DMS114 treated with DMSO at 0.1 percent for 48 hours (cell line): ENCODE results near the gene OSBPL10.

Source experiments
- DNase-seq: peaks from one replicate; lab custom pipeline; 2025; ENCODE audit not compliant: unreplicated experiment; lab: John Stamatoyannopoulos, UW

The OSBPL10 gene

DNA sequence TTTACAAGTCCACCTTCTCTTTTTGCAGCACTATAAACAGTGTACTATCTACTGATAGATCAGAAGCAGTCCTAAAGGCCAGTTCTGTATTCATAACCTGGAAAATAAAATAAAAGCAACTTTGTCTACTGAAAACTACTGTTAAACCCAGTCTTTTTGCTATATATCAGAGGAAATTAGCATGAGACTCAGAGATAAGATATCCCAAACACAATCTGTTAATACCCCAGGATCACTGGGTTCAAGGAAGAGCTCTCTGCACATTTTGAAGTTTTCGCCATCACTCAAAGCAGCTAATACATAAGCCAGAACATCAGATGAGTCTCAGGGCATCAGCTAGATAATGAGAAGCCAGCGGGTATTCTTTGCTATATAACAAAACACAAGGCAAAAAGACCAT lies 21.8 kb downstream of the OSBPL10 start:
- no peak for DNase-seq

DNA sequence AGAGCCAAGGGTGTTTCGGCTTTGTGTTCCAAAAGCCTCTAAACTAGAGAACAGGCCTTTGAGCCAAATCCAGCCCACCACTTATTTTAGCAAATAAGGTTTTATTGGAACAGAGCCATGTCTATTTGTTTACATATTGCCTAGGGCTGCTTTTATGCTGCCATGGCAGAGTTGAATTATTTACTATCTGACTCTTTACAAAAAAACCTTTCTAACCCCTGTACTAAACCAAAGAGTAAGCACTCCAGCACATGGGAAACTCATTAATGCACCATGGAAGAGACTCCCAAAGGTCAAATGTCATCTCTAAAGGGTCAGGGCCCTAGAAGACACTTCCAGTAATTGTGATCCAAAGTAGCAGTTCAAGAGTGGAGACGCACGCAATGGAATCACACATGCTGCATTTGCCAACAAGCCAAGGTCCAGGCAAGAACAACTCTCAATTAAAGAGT lies 22.3 kb downstream of the OSBPL10 start:
- DNase-seq = no peak

DNA sequence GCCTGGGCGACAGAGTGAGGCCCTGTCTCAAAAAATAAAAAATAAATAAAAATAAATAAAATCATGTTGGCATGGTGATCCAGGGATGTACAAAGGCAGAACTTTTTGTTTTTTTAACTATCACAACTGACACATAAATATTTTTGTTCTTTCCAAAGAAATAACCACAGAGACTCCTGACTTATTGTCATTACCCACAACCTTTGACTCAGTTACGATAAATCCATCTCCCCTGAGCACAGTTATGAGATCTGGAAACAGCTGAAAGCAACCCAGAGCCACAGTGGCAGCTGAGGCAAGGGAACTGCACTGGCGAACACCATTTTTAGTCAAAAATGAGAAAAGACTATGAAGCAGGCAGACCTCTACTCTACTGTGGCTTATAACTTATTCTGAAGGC lies 24.0 kb downstream of the OSBPL10 start:
- no peak for DNase-seq

DNA sequence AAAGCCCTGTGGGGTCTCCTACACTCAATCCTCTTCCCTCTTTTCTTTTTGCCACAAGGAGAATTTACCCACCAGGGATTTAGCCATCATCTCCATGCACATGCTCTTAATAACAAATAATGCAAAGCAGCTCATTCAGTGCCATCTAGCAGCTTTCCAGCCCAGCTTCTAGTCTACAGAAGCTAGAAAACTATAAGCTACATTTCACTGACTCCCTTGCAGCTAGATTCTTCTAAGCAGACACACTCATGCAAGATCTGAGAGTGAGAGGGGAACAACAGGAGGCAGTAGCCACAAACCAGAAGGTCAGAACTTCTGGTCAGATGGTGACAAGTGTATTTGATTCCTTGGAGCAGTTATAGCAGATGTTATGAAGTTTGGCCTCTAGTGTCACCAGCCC lies 25.5 kb downstream of the OSBPL10 start:
- DNase-seq = no peak

DNA sequence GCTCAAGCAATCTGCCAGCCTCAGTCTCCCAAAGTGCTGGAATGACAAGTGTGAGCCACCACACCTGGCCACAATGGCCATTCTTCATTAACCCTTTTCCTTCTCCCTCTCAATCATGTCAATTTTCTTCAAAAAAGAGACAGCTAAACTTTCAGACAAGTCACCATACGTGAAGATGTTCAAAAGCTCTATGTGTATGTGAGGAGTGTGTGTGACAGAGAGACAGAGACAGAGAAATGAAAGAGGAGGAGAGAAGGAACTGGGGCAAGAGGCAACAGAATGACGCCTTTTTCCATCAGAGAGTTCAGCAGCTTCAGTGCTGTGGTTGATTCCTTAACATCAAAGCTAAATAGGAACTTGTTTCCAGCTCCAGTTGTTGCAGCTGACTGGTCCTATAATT lies 27.4 kb downstream of the OSBPL10 start:
- DNase-seq = no peak

DNA sequence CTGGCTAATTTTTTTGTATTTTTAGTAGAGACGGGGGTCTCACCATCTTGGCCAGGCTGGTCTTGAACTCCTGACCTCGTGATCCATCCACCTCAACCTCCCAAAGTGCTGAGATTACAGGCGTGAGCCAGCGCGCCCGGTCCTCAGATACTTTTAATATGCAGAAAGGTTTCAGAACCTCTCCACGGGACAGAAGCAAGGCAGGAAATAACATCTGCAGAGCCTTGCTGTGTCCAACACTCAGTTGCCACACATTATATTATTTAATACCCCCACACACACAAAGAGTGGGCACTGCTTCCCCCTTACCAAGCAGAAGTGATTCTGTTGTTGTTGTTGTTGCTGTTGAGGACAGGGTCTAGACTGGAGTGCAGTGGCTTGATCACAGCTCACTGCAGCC lies 28.0 kb downstream of the OSBPL10 start:
- no peak for DNase-seq

DNA sequence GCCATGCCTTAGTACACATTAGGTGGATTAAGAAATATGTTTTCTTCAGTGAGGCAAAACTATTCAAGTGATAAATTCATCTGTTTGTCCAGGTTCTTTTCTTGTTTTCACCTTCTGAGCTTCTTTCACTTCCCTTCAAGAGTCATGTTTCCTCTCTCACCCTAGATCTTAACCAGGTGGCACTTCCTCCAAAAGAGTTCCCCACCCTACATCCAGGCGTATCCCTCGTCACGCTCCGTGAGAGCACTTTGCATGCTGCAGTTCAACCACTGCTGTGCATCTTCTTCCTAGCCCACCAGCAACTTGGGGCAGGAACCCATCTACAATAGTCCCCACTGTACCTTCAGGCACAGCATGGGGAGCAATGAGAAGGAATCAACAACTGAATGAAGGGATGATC lies 28.9 kb downstream of the OSBPL10 start:
- no peak for DNase-seq

DNA sequence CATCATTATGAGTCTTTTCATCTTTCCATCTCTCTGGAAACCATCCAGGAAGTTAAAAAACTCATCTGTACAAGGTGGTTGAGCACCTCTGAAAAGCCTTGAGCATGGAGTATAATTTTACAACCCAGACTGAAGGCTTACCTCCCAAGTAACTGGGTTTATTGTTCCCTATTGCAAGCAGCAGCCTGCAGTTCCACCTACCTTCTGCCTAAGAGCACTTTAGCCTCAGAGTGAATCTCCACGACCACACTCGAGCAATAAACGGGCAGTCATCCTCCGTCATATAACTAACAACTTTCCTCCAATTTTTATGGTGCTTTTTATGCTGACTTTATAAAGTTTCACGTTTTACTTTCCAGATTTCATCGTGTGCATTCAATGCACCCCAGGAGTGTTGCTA lies 32.8 kb downstream of the OSBPL10 start:
- no peak for DNase-seq

DNA sequence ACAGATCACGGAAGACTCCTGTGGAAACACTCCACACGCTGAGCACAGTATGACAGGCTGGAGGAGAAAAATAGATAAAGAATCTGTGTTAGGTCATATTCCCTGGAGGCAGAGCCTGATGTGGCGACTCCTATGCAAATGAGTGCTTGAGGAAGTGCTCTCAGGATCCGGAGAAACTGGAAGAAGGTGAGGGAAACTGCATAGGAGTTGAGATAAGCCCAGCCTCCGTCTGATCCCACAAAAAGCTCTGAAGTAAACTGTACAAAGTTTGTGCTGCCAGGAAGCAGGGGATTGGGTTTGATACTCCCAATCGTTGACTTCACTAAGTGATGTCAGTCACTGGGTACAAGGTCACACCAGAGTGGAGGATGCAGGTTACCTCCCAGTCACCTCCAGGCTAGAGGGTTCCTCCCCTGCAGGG lies 33.4 kb downstream of the OSBPL10 start:
- DNase-seq = no peak

DNA sequence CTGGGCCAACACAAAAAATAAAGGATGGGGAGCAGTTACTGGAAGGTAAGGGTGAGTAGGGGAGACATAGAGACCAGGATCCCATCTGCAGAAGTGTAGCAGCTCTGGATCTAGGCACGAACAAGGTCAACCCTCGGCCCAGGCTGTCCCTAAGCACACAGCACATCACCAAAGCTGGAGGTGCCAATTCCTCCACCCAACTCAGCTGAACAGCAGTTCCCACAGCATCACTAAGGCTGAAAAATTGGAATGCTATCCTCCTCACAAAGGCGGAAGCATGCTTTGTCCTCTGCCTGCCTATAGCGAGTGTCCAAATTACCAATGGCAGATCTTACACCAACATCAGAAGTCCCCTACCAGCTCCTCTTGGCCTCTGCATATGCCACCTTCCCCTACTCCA lies 33.9 kb downstream of the OSBPL10 start:
- no peak for DNase-seq

DNA sequence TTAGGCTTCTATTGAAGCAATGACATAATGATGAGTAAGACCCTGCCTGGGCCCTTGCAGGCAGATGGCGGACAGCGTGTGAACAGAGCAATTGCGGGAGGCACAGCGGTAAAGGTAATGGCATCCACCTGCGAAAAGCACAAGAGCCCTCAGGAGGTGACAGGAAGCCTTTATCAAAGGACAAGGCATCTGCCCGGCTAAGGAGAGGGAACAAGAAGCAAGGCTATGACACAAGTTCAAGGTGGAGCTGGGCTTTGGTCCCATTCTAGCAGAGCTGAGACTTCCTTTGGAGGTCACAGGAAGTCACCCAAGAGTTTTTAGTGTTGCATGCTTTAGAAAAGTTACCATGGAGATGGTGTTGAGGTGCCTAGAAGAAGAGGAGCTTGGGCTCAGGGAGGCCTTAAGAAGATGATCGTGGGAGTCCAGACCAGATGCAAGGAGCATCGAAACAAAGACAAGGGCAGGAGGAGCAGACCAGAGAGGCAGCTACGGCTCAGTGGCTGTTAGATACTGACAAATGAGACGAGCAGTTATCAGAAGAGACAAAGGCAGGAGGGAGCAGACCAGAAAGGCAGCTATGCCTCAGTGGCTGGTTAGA lies 34.5 kb downstream of the OSBPL10 start:
- DNase-seq = no peak

DNA sequence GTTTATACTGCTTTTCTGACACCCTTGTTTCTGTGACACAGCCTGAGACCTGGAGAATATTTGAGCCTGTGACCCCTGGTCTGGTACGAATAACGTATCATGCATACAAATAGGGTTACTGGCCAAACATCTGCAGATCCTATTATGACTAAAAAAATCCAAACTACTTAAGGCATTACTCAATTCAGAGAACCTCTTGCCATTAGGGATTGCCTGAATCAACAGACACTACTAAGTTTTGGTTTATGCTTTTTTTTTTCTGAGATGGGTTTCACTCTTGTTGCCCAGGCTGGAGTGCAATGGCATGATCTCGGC lies 35.4 kb downstream of the OSBPL10 start:
- no peak for DNase-seq

DNA sequence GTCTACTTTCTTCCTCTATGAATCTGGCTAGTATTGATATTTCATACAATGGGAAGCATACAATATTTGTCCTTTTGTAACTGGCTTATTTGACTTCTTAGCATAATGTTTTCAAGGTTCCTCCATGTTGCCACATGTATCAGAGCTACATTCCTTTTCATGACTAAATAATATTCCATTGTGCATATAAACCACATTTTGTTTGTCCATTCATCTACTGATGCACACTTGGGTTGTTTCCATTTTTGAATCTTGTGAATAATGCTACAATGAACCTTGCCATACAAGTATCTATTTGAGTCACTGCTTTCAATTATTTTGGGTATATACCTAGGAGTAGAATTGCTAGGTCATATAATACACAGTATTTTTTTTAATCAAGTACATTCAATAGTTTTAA lies 38.0 kb downstream of the OSBPL10 start:
- no peak for DNase-seq

DNA sequence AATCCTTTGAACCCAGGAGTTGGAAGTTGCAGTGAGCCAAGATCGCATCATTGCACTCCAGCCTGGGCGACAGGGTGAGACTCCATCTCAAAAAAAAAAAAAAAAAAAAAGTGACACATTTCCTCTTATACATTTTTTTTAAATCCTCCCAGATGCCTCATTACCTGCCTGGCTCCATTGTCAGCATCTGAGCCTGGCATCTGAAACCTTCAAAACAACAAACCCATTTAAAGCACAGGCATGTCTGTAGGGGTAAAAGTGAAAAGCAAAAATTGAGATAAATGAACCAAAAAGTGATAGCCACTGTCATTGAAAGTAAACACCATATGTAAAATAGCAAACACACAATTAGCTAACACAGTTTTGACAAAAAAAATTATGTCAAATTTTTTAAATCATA lies 38.6 kb downstream of the OSBPL10 start:
- DNase-seq = no peak

DNA sequence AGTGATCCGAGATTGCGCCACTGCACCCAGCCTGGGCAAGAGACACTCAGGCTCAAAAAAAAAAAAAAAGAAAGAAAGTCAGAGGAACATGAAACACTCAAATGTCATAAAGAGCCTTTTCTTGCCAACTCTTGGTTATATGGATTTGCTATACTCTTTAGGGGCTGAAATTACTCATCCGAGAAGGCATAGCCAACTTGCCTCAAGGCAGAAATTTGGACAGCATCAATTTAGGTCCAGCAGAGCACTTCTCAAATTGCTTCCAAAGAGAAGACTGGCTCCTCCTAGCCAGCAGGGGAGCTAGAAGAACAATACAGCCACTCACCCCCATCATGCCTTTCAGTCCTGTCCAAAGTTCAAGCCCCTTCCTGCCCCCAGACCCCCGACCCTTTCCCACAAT lies 43.8 kb downstream of the OSBPL10 start:
- DNase-seq = no peak

DNA sequence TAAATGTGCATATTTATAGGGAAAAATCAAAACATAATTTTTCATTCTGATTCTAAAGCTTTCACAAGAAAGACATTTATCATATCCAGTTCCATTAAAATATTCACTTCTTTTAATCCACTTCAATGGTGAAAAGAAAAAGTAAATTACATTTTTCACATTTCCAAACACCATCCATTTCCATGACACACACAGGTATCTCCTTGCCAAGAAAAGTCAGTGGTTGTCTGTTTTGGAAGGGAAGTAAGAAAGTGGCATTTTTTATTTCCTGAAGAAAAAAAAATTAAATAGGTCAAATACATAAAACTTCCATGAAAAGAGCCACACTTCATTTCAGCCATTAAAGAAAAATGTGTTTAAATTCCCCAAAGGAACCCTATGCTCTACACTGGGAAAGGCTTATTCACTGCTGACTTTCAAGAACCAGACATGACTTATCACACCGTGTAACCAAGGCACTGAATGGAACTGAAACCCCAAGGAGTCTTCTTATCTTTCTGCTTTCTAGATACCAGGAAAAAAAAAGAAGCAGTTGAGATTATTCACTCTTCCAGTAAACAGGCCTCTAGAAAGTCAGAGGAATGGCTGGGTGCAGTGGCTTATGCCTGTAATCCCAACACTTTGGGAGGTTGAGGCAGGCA lies 44.5 kb downstream of the OSBPL10 start:
- DNase-seq = no peak

DNA sequence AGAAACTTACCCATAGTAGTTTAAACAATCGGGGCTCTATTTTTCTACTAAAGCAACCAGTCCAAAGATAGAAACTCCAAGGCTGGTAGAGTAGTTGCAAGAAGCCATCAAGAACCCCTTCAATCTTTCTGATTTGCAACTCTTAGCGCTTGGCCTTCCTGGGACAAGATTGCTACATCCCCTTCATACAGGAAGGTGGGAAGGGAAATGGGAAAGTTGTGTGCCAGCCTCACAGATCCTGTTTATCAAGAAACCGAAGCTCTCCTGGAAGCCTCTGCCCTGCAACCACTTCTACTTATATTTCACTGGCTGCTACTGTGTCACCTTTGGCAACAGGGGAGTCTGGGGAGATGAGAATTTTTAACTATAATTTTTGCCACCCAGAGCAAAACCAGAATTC lies 46.2 kb downstream of the OSBPL10 start:
- DNase-seq = no peak

DNA sequence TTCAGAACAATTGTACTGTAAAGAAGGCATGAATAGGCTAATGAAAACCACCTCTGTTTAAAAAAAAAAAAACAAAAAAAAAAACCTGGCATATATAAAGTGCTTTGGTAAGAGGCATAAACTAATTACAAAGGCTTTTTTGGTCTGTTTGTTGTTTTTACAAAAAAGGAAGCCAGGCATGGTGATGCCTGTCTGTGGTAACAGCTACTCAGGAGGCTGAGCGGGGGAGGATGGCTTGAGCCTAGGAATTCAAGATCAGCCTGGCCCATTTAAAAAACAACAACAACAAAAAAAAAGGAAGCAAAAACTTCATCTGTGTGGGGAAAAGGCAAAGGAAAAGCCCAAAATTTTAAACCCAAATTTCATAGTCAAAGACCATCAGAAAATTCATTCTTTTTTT lies 47.0 kb downstream of the OSBPL10 start:
- DNase-seq = no peak

DNA sequence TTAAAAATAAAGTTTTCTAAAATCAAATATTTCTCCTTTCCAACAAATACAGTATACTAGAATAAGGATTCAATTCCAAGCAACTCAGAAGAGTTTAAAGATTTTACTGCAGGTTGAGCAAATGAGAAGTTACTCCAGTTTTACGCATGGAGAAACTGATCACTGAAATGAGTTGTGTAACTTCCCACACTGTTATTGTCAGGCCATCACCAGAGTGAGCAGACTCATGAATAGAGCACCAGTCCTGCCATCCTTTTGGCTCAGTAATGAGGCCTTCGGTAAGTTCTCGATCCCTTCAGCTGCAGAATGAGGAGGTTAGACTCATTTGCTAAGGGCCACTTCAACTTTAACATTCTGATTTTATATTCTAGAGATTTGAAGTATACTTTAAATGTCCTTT lies 48.1 kb downstream of the OSBPL10 start:
- no peak for DNase-seq

DNA sequence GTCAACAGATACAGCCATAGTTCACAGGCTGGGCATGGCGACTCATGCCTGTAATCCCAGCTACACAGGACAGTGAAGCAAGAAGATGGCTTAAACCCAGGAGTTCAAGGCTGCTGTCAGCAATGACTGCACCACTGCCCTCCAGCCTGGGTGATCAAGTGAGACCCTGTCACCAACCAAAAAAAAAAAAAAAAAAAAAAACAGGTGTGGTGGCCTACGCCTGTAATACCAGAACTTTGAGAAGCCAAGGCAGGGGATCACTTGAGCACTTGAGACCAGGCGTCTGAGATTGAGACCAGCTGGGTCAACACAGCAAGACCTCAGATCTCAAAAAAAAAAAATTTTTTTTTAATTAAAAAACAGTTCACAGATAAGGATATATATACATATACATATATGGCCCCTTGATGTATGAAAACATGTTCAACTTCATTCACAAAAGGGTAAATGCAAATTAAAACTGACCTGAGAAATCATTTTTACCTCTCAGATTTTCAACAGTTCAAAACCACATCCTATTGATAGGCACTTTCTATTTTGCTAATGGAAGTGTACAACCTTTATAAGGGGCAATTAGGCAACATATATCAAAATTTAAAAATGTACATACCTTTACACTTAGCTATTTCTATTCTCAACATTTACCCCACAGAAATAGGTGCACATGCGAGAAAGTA lies 51.1 kb downstream of the OSBPL10 start:
- DNase-seq = no peak

DNA sequence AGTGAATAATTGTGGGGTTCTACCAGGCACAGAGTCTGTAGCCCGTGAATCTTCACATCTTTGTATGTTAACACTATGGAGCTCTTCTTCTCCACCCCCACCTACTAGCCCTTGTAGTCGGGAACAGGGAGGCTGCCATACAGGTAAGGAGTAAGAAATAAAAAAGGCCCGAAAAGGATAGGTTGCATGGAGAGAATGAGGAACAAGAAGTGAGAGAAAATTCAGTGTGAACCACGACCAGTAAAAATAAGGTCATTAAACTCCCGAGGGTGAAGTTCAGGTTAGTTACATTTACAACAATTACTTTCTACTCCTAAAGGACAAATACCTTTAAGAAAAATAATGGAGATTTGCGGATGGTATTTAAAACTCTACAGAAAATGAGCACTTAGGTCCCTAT lies 53.3 kb downstream of the OSBPL10 start:
- no peak for DNase-seq

DNA sequence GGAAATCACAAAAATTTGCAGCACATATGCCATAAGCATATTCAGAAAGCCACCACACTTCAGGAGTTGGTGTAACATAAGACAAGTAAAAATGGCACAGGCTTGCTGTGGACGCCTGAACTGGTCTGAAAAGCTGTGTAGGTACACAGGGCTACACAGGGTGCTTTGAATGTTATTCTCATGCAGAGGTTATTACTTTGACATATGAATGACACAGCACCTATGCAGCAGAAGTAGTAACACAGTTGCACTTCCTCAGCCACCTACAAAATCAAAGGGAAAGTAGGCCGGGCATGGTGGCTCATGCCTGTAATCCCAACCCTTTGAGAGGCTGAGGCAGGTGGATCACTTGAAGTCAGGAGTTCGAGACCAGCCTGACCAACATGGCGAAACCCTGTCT lies 54.5 kb downstream of the OSBPL10 start:
- DNase-seq = no peak

DNA sequence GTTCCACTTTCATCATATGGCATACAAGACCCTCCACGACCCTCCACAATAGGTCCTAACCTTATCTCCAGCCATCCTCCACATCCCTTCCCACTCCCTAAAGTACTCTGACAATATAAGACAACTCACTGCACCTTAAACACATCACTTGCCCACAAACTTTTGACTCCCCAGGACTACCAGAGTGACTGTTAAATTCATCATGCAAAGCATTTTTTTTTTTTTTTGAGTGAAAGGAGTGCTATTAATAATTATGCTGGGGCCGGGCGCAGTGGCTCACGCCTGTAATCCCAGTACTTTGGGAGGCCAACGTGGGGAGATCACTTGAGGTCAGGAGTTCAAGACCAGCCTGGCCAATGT lies 55.8 kb downstream of the OSBPL10 start:
- DNase-seq = no peak
